Globus pallidus (tissue), 1 donor: ENCODE data around the gene ERCC6L2.

Experiments used
- DNase-seq: peaks from one replicate; pipeline ENCODE4 v3.0.0-alpha.2; 2015; ENCODE audit warnings: low spot score

ERCC6L2 gene, protein sequence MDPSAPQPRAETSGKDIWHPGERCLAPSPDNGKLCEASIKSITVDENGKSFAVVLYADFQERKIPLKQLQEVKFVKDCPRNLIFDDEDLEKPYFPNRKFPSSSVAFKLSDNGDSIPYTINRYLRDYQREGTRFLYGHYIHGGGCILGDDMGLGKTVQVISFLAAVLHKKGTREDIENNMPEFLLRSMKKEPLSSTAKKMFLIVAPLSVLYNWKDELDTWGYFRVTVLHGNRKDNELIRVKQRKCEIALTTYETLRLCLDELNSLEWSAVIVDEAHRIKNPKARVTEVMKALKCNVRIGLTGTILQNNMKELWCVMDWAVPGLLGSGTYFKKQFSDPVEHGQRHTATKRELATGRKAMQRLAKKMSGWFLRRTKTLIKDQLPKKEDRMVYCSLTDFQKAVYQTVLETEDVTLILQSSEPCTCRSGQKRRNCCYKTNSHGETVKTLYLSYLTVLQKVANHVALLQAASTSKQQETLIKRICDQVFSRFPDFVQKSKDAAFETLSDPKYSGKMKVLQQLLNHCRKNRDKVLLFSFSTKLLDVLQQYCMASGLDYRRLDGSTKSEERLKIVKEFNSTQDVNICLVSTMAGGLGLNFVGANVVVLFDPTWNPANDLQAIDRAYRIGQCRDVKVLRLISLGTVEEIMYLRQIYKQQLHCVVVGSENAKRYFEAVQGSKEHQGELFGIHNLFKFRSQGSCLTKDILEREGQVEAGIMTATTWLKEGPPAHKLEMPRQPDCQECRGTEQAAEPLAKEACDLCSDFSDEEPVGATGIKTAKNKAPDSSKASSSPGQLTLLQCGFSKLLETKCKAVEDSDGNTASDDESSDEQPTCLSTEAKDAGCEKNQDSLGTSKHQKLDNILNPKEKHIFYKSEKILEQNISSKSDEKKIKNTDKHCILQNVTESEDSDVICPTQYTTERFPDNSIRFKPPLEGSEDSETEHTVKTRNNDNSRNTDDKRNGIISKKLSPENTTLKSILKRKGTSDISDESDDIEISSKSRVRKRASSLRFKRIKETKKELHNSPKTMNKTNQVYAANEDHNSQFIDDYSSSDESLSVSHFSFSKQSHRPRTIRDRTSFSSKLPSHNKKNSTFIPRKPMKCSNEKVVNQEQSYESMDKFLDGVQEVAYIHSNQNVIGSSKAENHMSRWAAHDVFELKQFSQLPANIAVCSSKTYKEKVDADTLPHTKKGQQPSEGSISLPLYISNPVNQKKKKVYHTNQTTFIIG (N-terminal part only)

DNA sequence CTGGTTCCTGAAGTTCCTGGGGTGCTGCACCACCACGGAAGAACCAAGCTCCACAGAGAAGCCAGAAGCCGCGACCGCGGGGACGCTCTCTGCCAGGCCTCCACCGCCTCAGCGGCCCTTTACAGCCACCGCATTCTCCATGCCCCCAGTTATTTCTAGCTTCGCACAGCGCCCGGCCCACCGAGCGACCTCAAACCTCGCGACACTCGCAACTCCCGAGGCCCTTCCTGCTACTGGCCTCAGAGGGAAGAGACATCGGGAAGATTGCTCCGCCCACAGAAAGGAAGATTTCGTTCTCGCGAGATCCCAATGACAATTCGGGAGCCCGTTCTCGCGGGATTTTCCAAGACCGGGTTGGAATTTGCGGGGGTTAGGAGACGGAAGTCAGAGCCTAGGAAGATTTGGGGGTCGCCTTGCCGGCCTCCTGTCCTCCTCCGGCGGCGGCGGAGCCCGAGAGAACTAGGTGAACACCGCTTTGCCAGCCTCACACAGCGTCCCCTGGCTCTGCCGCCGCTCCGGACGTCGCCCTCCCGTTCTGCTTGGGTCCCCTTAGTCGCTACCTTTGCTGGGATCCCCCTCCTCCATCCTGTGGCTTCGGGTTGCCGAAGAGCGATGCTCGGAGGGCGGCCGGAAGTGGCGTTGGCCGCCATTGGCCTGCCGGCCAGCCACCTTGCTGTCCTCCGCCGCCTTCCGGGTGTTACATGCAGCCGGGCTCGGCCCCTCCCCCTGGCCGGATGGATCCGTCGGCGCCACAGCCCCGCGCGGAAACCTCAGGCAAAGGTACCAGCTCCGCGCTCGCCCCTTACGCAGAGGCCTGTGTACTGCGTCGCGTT is at the start of gene ERCC6L2:
Gene ERCC6L2 (plus strand): TSS at position 387 of the 833 bp plus-strand sequence. CDS start 348 bp downstream, at position 735.
- DNase-seq = peak; percentile 93

DNA sequence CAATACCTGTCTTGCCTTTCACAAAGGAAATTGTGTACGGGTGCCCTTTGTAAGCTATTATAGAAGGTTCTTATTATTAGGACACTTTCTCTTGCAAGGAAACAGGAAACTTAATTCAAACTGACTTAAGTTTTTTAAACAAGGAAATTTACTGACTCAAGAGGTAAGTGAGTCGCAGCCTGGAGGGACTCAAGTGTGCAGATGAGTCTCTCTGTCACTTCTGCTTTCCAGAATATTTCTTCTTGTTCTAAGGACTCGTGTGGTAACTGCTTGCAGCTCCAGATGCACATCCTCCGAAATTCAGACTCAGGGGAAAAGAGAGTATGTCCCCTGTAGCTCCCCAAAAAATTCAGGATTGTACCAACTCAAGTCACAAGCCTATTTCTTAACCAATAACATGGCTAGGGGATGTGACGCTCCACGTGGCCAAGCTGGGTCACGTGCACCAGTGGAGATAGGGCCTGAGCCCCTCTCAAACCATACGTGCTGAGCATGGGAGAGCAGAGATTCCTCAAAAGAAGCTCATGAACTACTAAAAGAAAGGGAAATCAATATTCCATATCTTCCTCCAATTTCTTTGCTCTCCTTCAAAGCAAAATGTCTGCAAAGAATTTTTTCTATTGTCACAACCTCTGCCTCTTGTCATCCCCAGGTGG is 49.2 kb upstream of the ERCC6L2 start:
- DNase-seq = no peak

DNA sequence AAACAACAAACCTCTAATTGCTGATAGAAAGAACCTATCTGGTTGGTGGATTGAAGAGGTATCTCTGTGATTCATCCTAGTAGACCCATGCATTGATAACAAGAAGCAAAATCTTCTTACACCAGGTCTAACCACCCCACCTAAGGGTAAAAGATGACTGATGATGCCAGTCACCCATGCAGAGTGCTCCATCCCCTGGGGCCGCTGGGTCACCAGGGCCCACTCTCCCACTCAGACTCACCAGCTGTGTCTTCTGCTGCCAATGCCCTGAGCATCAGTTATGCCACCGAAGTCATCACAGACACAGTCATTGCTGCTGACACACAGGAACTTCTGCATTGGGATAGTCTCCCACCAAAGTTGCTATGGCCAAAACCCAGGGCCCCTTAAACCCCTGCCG is 44.7 kb upstream of the ERCC6L2 start:
- no peak for DNase-seq

DNA sequence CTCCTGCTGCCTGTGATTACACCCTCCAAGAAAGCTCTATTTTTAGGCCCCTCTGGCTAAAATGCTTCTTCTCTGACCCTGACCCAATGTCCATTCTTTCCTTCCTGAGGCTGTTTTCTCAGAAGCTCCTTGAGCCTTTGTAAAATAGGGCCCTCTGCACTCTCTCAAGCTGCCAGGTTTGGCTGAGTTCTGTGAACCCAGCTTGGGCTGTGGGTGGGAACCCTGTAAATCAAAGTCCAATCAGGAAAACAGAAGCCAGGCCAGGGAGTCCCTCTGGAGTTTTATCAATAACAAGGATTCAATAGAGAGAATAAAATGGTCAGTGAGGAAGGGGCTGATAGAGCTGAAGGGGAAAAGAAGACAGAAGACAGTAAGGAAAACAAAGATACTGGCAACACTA is 43.7 kb upstream of the ERCC6L2 start:
- no peak for DNase-seq

DNA sequence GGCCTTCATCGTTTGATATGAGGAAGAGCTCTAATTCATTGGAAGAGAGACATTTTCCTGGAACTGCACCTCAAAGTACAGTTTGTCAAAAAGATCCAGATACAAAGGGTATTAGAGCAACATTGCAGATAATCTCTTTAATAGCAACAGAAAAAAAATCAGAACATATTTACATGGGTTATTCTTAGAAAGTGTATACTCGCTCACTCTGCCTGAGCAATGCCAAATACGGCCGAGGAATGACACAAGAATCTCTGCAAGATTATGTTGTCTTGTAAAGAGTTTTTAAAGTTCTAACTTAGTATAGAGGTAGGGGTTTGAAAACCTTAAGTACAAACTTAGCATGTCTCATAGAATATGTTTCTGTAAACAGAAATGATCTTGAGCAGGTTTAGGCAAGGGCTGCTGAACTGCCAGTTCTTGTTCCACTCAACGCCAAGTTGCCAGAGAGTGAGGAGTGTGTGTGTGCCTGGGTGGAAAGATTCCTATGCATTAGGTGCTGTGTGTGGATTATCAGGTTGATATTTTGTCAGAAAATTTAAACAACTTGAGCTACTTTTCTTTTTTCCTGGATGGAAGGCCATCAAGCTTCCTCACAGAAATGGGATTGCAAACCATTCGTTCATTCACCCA is 41.8 kb upstream of the ERCC6L2 start:
- no peak for DNase-seq

DNA sequence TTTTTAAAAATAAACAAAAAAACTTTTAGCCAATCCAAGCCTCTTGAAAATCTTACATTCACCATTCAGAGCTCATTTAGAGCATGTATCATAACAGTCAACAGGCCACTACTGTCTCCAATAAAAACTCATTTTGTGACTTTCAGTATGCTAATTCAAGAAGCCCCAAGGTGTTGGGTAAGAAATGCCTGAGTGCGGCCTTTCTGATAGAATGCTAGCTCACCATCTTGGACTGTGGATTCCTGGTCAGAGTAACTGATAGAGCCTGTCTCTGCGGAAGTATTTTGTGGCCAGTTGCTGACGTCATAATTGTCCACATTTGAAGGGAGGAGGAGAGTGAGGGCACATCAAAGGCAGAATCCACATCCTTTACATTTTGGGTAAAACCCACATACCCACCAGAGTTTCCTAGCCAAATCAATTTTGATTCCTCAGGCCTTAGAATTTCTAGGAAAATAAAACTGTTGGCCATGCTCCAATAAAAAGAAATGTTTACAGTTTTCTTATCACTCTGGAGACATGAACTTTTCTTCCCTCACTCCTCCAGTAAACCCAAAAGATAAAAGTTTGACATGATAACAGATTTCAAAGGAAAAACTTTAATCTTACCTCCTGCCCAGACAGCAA is 41.1 kb upstream of the ERCC6L2 start:
- DNase-seq = no peak

DNA sequence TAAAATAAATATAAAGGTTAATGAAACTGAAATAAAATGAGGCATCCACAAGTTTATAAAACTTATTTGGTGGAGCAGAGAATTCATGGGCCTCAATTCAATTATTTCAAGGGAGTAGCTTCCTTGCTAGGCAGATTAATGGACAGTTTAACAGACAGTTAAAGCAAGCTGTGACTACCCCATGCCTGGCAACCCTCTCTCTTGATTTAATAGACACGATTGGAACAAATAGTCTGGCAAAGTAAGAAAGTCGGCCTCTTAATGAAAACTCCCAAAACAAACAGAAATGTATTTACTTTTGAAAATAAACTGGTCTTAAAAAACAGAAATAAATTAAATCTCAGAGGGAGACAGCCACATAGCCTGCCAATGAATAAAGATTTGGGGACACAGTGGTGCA is 40.1 kb upstream of the ERCC6L2 start:
- no peak for DNase-seq

DNA sequence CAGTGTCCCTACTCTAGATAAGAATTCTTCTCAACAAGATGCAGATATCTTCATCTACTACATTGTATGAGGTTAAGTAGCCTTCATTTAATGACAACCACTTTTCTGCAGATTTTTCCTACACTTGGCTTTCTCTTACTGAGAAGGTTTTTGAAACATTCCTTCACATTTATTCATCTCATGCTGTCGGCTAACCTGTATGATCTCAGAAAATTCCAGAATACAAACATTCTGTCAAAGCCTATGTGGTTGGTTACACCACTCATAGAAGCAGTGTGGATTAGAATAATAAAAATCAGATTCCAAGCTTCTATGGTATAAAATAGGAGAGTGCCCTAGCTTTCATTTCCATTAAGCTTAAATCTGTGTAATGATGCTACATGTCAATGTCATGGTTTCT is 39.4 kb upstream of the ERCC6L2 start:
- no peak for DNase-seq

DNA sequence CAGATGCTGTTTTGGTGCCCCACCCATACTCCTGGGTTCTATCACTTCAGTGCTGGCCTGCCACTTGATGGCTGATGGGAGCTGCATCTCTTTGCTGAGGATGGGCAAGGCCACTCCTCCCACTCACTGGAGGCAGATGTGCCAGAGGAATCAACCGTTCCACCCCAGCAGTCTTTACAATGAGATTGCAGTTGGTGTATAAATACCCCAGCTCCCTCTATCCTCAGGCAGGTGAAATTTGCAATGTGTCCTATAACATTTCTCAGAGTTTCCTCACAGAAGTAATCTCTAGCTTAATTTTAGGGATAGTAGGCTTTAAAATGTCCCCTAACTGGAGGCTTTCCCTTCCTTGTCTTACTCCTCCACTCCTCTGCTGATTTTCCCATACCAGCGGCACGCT is 36.5 kb upstream of the ERCC6L2 start:
- no peak for DNase-seq

DNA sequence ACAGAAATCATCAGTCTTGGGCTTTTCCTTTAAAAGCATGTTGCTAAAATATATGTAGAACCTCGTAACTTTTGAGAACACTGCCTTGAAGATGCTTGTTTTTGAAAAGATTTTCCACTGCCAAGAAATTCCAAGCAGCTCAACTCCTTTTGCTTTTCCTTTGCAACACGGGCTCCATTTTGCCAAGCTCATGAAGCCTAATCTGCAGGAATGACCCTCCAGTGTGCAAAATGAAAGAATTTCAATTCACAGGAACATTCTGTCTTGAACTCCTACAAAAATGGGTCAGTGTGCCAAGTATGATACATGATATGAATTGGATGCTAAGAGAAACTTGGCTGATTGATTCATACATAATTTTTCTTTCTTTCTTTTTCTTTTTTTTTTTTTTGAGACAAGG is 35.4 kb upstream of the ERCC6L2 start:
- no peak for DNase-seq

DNA sequence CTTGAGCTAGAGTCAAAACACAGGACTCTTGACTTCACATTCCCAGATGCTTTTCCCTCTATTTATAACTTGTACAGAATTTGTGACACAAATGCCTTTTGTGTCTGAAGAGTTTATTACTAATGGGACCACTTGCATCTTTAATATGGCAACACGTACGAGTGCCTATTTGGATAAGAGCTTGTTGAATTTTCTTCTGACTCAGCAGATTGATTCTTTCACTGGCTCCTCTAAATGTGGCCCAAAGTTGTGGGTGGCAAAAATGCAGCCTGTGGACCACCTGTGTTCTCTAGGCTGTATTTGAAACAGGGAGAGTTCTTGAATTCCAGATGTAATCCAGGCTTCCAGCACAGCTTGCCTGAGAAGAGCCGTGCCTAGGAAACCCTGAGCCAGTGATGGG is 34.1 kb upstream of the ERCC6L2 start:
- DNase-seq = no peak

DNA sequence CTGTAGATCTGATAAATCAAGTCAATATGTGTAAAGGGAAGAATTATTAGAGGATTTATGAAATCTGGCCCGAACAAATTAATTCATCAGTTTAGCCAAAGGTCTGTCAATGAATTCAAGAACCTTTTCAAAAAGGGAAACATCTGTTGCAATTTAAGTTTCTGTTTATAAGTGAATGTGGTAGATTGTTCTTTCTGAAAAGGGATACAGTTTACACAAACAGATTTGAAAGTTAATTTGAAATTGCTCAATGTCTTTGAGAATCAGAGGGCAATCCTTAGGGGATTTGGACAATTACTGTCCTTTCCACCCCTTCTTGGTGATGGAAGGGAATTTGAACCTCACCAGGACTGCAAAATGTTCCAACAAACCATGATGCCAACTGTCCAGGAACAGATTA is 29.7 kb upstream of the ERCC6L2 start:
- DNase-seq = no peak

DNA sequence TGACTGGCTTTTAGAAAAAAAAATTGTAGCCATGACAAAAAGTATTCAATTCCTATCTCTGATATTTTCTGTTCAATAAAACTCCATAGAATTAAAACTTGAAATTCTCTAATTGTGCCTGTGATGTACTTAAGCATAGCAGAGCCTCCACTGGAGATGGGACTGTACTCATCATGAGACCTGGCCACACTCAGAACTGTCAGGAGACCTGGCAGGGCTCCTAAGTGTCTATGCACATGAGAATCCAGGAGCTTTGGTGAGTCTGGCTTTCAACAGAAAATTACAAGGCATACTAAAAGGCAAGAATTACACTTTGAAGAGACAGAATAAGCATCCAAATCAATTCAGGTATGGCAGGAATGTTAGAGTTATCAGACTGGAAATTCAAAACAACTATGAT is 26.7 kb upstream of the ERCC6L2 start:
- no peak for DNase-seq

DNA sequence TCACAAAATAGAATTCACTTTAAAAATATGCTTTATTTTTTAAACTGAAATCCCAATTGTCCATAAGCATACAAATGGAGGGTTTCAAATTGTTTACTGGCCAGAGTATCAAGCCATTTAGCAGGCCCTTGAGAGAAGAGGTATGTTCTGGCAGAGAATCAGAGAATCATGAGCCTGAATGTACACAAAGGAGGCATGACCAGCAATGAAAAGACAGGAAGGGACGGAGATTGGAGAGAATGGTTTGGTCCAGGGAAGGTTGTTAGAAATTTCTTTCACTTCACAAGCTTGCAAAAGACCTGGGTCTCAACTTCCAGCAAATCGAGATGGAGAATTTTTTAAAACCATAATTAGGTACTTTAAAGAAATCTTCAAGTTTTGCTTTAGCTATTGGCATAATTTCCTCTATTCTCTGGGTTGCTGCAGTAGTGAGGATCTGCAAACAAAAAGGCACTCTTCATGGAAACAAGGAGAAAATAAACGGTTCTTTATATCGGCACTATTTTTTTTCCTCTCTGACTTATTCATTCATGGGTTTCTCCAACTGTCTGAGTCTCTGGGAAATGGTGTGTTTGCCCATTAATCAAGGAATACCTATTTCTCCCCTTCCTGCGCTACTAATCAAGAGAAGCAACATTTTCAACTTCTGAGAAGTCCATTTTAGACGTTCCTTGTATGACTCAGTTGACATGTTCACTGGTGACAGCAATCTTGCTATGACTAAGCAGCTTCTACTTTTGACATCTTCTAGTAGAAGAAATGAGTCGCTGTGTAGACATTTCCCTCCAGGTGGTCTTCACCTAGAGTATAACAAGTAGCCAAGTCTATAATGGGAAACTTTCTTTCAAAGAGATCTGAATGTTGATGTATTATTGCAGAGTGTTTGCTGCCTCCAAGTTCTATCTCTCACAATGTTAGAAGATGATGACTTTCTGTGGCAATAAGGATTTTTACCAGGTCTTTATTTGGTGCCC is 23.1 kb upstream of the ERCC6L2 start:
- peak; percentile 70 for DNase-seq

DNA sequence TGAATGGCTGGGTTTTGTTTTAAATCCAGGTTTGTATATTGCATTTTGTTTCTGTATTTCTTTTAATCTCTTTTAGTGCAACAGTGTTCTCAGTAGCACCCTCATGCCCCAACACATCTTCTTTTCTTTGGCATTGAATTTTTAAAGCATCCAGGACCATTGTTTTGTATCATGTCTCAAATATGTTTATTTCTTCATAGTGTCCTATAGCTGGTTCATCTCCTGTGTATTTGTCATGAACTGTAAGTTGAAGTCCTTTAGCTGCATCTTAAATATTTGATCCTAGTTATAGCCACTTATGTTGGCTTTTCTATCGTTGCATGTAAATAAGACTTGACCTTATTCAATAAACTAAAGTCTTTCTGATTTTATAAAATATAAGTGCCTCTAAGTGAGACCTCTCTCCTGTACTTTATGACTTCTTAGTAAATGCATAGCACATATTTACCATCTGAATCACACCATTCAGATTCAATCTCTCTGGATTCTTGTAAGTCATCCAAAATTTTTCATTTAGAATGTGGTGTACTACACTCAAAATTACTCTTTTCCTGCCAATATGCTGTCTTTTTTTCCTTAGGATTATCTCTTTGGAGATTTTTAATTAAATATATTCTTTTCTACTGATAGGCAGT is 21.0 kb upstream of the ERCC6L2 start:
- no peak for DNase-seq

DNA sequence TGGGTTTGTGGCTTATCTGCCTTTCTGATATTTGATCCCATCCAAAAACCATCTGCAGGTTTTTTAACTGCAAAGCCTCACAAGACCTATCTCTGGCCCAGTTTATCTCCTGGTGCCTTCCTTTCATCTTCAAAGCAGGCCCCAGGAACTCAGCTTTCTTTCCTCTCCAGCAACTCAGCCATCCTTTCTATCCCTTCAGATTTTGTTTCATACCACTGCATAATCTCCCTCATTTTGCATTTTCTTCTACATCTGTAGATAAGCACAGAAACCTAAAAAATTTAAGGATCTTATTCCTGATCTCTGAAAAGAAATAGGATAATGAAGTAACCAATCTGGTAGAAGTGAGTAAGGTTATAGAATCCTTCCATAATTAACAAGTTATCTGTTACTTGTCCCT is 19.5 kb upstream of the ERCC6L2 start:
- DNase-seq = no peak

DNA sequence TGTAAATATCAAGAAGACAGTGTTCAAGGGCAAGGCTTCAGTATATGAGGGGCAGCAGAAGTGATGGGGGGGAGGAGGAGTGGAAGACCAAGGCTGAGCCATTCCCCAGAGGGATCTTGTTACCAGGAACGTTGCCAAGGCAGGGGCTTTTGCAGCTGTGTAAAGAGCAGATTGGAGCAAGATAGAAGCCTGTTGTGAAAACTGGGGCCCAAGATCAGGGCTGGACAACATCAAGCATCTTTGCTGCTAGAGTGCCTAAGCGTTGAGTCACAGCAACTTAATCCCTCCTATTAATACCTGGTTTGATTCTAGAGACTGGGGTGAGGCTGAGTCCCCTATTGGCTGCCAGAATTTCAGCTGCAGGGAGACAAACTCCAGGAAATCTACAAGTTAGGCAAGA is 18.4 kb upstream of the ERCC6L2 start:
- no peak for DNase-seq

DNA sequence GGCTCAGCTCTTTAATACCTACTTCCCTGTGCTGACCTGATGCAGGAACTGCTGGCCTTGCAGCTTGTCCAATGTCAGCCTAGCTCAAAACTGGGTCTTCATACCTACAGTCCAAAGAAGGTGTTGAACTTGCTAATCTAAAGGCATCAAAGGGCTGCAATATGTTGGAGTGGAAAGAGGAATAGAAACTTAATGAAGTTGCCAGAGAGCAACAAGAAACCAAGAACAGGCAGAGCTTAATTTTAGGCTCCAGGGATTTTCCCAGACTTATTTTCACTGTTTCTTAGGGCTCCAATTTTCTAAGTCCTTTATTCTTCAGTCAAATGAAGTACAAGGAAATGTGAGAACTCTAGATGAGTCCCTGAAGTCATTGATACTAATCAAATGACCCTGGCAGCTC is 17.6 kb upstream of the ERCC6L2 start:
- no peak for DNase-seq
